GM18517 (cell line): ENCODE results near the gene SNX8.

Experiments used
- ATAC-seq: cut with Tn5 transposase; IDR thresholded peaks from one replicate; pipeline ENCODE4 v1.9.1; 2021; ENCODE audit warnings: mild to moderate bottlenecking, moderate library complexity; ENCODE audit not compliant: unreplicated experiment

Gene SNX8

GRCh38 chr7:2208712-2209111 is 105.5 kb downstream of the SNX8 start:
- ATAC-seq: no peak

DNA sequence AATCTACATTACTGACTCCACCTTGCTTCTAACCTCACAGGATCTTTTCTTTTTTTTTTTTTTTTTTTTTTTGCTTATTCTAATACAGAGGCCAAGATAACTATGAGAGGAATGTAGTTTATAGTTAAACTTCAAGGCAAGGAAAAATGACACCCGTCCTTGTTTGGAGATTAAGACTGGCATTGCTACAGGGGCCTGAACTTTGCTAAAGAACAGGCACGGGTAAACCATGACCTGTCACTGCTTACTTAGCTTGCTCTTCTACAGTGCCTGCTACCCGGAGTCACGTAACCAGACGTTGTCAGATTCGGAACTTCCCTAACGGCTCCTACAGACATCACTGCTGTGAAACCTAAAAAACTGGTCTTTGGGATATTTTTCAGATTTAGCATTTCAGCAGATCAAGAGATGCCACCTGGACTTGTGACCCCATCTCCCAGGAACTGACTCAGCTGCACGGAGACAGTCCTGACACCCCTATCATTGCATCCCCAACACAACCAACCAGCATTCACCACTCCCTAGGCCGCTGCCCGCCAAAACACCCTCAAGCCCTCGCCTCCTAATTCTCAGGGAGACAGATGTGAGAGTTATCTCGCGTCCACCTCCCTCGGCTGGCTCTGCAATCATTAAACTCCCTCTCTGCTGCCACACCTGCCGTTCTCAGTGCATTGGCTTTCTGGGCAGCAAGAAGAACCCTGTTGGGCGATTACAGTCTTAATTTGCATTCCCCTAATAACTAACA is 109.0 kb downstream of the SNX8 start:
- ATAC-seq: no peak

DNA sequence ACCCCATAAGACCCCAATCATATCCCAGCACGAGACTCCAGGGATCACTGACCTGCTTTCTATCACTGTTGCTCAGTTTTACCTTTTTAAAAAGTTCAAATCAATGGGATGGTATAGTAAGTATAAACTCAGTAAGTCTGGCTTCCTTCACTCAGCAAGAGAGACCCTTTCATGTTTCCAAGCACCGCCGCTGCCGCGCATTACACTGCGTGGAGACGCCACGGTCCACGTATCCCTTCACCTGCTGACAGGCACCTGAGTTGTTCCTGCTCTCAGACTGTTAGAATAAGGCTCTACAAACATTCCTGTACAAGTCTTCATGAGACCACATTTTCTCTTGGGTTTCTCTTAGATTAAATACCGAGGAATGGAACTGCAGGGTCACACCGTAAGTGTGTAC is 109.8 kb downstream of the SNX8 start:
- no peak for ATAC-seq

DNA sequence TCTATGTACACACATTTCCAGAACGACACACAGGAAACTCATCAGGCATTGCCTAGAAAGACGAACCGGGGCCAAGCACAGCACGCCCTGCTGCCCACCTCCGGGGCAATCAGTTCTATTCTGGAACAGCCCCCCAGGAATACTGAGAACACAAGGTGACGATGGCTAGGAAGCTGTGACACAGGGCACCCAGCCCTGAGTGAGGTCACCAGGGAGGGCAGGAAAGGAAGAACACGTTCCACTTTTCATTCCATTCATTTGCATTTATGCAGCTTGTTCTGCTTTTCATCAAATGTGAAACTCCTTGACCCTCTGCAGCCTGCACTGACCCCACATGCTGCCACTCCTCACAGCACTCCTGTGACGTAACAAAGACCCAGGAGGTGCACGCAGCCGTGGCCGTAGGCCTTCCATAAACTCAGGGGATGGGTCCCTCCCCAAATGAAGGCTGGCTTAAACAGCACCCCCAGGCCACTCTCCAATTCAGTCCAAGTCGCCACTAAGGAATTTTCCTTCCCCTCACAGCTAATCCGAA is 110.4 kb downstream of the SNX8 start:
- ATAC-seq: no peak

DNA sequence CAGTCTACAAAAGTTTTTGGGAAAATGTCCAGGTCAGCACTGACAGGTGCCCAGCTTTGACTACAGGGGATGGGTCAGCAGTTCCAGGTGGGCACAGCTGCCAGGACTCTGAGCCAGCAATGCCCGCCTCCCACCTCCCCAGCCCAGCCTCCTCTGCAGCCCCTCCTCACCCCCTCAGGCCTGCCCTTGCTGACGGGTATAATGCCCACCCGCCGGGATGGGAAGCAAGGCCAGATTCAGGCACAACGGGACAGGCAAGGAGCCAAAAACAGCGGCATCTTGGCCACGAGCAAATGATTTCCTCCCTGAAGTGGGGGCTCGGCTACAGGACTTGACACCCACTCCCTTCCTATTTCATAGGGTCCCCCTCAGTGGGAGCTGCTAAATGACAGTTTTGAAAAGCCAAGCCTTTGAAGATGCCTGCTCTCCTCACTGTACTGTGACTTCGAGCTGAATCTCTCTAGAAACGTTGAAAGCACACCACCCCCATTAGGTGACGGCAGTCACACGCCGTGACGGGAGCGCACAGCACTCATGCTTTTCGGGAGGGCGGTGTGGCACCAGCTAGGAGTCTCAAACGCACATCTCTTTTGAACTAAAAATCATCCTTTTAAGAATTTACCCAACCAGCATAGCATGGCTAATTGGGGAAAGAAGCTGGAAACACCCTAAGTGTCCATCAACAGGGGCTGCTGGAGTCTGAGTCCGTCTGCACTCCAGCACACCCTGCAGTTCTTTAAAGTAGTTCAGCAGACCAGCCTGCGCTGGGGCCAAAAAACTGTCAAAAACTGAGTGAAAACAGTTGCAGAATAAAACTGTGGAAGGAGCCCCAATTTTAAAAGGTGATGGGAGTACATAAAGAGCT is 111.1 kb downstream of the SNX8 start:
- ATAC-seq: no peak

- no peak for ATAC-seq
Measured at GRCh38 chr7:2202361-2202761, 111.9 kb downstream of the SNX8 start.
